Activated T-cell treated with anti-CD3 and anti-CD28 coated beads, Interleukin-2, amount 50 U/mL, for 24 hours (primary cell): ENCODE data around the gene CAMK1G.

Experiments
- DNase-seq: peaks from one replicate; pipeline ENCODE4 v3.0.0-alpha.2; 2020
- H3K27ac Mint-ChIP-seq: 2 replicates; pipeline ENCODE4 v1.8.0; 2020; ENCODE audit warnings: mild to moderate bottlenecking, mixed read lengths
- H3K27me3 Mint-ChIP-seq: 2 replicates; pipeline ENCODE4 v1.8.0; 2020; ENCODE audit warnings: mixed read lengths
- H3K36me3 Mint-ChIP-seq: 2 replicates; pipeline ENCODE4 v1.8.0; 2020; ENCODE audit warnings: low read depth, mixed read lengths
- H3K4me1 Mint-ChIP-seq: 2 replicates; pipeline ENCODE4 v1.8.0; 2020; ENCODE audit warnings: low read depth, mixed read lengths
- H3K4me3 Mint-ChIP-seq: 2 replicates; pipeline ENCODE4 v1.8.0; 2020; ENCODE audit warnings: mild to moderate bottlenecking, moderate library complexity, mixed read lengths
- H3K9me3 Mint-ChIP-seq: 2 replicates; pipeline ENCODE4 v1.8.0; 2020; ENCODE audit warnings: mixed read lengths

CAMK1G gene

DNA sequence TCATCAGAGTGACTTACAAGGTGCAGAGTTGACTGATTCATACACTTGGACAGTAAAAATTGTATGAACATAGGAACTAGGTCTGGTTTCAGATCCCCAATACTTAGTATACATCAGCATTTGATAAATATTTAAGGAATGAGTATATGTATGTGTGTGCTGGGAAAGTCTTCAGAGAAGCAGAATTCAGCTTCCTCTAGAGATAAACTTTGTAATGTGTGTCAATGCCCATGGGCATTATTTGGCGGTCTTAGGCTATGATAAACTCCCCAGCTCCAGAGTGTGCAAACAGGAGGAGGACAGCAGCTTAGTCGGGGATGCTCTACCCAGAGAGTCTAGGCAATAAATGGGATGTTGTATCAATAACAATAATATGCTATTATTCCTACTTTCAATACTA is 2.9 kb upstream of the CAMK1G start:
- Mint-ChIP-seq H3K27ac (no peak overlapping the region), H3K4me3 (no peak overlapping the region), H3K9me3 (no peaks in the 10 kb centered on the region), H3K4me1 (no peaks in the 10 kb centered on the region), H3K36me3 (no peaks in the 10 kb centered on the region), H3K27me3 (peaks cover 4% of the 10 kb centered on the region)
- DNase-seq: no peak

DNA sequence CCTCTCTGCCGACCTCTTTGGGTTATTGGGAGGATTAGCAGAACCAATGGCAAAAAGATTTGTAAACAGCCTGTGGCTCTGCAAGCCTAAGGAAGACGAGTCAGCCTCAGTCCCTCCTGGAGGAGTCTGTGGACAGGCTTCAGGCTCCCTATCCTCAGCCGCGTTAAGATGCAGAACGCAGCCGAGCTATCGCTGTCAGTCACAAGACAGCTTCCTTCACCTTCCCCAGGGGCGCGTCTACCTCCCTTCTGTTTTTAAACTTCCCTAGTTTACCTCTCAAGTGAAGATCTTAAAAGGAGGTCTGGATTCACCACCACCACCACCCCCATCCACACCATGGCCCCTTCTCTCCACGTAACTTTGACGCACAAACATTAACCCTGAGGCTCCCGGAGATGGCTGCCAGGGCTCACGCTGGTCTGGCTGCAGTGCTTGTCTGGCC is 738 bp downstream of the CAMK1G start:
- Mint-ChIP-seq H3K9me3 (no peaks in the 10 kb centered on the region), H3K27ac (no peak overlapping the region)

DNA sequence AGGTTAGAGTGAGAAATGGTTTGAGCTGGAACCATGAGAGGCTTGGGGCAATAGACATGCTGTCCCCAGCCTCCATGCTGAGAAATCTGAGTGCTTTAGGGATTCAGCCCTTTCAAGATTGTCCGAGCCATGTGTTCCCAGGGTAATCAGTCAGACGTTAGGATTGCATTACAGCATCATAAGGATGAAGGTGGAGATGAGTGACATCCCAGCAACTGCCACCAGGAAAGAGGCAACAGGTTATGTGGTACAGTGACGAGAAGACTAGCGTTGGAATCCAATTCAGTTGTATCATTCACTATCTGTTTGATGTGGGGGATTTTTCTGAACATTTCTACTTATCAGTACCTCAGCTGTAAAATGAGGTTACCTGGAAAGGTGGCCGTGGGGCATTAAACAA is 1.7 kb downstream of the CAMK1G start:
- H3K27me3 Mint-ChIP-seq: peaks cover 6% of the 10 kb centered on the region
- no peak overlapping the region for H3K27ac Mint-ChIP-seq
- H3K4me3 Mint-ChIP-seq: no peak overlapping the region
- no peaks in the 10 kb centered on the region for H3K36me3 Mint-ChIP-seq
- no peaks in the 10 kb centered on the region for H3K9me3 Mint-ChIP-seq
- H3K4me1 Mint-ChIP-seq: no peaks in the 10 kb centered on the region
- no peak for DNase-seq

More for the DNA sequence above, 738 bp downstream of the CAMK1G start:
- no peak for DNase-seq
- Mint-ChIP-seq H3K4me3 (no peak overlapping the region), H3K4me1 (no peaks in the 10 kb centered on the region), H3K36me3 (no peaks in the 10 kb centered on the region), H3K27me3 (peaks cover 6% of the 10 kb centered on the region)

DNA sequence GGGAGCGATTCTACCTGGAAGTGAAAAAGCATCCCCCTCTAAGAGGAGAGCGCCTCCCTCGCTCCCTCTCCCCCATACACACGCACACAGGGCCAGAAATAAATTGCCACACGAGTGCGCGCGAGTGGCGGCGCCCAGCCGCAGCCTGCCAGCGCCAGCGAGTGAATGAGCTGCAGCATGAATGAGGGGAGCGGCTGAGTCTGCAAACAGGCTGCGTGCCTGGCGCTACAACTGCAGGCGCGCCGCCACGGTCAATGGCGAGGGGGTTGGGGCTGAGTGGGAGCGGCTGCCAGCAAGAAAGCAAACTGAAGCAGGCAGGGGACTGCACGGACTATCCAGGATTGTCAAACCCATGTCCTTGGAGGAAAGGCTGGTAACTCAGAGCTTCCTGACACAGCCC is 2.2 kb downstream of the CAMK1G start:
- Mint-ChIP-seq H3K4me1 (no peaks in the 10 kb centered on the region), H3K4me3 (no peak overlapping the region), H3K27ac (no peak overlapping the region), H3K9me3 (no peaks in the 10 kb centered on the region), H3K36me3 (no peaks in the 10 kb centered on the region), H3K27me3 (peaks cover 6% of the 10 kb centered on the region)
- DNase-seq: no peak

DNA sequence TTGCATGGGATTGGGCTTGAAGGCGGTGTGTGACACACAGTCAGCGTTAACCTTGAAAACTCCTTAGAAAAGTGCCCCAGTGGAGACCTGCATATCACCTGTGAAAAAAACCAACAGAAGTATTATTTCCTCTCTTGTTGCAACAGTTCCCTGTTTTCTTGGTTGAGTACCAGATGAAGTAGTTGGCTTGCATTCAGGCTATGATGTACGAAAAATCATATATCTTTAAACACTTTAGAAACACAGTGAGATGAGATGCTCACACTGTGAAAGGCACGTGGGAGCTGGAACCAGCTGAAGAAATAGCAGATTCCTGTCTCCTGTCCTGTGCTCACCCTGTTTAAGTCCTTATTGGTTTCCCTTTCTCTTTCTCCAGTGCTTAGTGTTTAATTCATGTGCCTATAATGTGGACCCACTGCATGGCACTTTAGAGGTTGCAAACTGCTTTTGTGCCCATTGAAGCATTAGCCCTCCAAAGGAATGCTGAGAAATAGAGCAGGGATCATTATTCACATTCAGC is 2.8 kb downstream of the CAMK1G start:
- Mint-ChIP-seq H3K27ac (no peak overlapping the region), H3K27me3 (peaks cover 6% of the 10 kb centered on the region), H3K4me3 (no peak overlapping the region), H3K9me3 (no peaks in the 10 kb centered on the region), H3K4me1 (no peaks in the 10 kb centered on the region), H3K36me3 (no peaks in the 10 kb centered on the region)
- DNase-seq: no peak

DNA sequence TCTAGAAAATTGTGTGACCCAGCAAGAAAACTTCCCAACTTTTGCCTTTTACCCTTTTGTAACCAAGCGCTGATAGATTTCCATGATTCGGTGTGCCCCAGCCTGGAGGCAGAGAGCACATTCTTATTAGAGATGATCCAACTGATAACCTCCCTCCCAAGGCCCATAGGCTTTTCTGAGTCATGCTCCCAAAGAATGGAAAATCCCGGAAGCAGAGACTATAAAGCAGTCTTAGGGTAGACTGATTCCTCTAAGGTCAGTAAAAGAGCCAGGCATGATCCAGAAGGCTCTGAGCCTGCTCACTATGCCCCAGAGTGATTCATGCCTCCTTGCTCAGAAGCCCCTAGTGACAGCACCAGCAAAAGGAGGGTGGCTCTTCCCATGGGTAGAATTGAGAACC is 4.3 kb downstream of the CAMK1G start:
- no peak overlapping the region for H3K27ac Mint-ChIP-seq
- no peaks in the 10 kb centered on the region for H3K9me3 Mint-ChIP-seq
- no peak overlapping the region for H3K4me3 Mint-ChIP-seq
- H3K27me3 Mint-ChIP-seq: peaks cover 10% of the 10 kb centered on the region
- no peaks in the 10 kb centered on the region for H3K36me3 Mint-ChIP-seq
- DNase-seq: no peak
- H3K4me1 Mint-ChIP-seq: no peaks in the 10 kb centered on the region

DNA sequence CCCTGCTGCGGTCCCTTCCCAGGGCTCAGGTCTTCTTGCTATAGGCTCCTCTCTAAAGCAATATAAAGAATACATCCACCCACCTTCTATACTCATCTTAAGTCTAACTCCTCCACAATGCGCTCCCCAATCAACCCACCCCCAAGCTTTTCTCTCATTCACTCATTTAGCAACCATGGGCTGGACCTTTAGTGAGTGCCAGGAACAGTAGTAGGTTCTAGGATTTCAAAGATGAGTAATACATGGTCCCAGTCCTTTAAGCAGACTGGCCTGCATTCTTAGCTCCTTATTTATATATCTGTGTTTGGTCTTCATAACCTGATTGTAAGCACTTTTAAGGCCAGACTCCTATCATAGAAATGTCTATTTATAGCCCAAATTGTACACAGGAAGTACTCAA is 5.9 kb downstream of the CAMK1G start:
- Mint-ChIP-seq H3K27ac (no peak overlapping the region), H3K27me3 (peaks cover 10% of the 10 kb centered on the region), H3K9me3 (no peaks in the 10 kb centered on the region), H3K4me3 (no peak overlapping the region), H3K4me1 (no peaks in the 10 kb centered on the region), H3K36me3 (no peaks in the 10 kb centered on the region)
- DNase-seq: no peak

DNA sequence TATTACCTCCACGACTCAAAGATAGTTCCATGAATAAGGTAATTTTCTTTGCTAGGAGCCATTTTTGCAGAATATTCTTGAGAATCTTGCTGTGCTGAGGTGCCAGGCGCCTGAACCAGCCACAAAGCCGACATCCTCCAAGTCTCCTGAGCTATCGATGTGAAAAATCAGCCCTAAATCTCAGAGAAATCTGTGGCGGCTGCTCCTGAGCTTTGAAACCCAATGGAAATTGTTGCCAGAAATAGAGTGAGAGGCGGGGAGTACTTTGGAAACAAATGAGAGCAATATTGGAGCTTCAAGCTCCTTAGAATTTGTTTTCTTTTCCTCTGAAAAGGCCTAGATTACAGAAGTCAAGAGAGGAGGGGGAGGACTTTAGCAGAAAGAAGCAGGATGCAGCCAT is 6.3 kb downstream of the CAMK1G start:
- no peak for DNase-seq
- H3K4me1 Mint-ChIP-seq: no peaks in the 10 kb centered on the region
- H3K36me3 Mint-ChIP-seq: no peaks in the 10 kb centered on the region
- no peak overlapping the region for H3K4me3 Mint-ChIP-seq
- H3K9me3 Mint-ChIP-seq: no peaks in the 10 kb centered on the region
- H3K27me3 Mint-ChIP-seq: peaks cover 11% of the 10 kb centered on the region
- H3K27ac Mint-ChIP-seq: no peak overlapping the region

DNA sequence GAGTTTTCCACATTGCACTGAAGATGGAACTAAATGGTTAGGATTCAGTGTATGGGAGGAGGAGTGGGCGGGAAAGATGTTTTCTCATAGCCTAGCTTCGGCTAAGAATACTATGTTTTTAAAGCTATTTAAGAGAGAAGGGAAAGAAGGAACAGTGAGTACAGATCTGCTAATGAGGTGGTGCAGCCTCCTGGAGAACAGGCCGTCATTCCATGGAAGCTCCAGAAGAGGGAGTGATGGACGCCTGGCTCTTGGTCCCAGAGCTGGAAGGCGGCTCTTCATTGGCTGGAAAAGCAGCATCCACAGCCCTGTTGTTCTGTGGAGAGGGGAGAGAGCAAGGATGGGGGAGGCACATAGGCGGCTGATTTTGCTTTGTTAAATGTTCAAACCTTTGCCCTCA is 6.9 kb downstream of the CAMK1G start:
- Mint-ChIP-seq H3K4me1 (no peaks in the 10 kb centered on the region), H3K9me3 (no peaks in the 10 kb centered on the region), H3K4me3 (no peak overlapping the region), H3K27me3 (peaks cover 13% of the 10 kb centered on the region), H3K27ac (no peak overlapping the region), H3K36me3 (no peaks in the 10 kb centered on the region)
- no peak for DNase-seq

DNA sequence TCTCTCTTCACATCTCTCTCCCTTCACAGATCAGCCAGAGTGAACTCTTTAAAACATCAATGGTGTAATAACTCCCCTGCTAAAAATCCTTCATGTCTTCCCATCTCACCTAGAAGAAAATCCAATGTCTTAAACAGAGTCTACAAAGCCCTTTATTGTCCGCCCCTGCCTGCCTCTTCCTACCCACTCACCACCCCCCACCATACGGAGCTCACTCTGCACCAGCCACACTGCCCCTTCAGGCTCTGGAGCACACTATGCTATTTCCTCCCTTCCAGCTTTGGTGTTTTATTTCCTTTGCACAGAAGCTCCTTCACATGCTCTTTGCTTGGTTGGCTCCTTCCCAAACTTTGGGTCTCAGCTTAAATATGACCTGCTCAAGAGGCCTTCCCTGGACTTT is 10.2 kb downstream of the CAMK1G start:
- Mint-ChIP-seq H3K27ac (no peak overlapping the region), H3K36me3 (no peaks in the 10 kb centered on the region), H3K9me3 (no peaks in the 10 kb centered on the region), H3K4me3 (no peak overlapping the region), H3K27me3 (peaks cover 7% of the 10 kb centered on the region), H3K4me1 (no peaks in the 10 kb centered on the region)
- DNase-seq: no peak

DNA sequence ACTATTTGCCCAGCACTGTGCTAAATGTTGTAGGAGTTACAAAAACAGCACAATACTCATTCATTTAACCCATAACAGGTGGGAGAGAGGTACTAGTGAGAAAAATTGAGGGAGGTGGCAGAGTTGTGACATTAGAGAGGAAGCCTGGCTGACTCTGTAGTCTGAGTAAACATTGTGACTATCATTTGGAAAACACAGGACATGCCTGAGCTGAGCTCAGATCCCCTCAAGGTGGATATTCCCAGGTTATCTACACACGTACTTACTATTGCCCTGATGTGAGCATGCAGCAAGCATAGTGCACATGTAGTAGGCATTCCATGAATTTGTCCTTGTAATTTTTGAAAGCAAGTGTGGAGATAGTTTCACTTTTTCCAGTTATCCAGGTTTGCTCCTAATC is 10.9 kb downstream of the CAMK1G start:
- H3K9me3 Mint-ChIP-seq: no peaks in the 10 kb centered on the region
- DNase-seq: no peak
- H3K27me3 Mint-ChIP-seq: peaks cover 10% of the 10 kb centered on the region
- no peaks in the 10 kb centered on the region for H3K4me1 Mint-ChIP-seq
- H3K36me3 Mint-ChIP-seq: no peaks in the 10 kb centered on the region
- H3K4me3 Mint-ChIP-seq: no peak overlapping the region
- H3K27ac Mint-ChIP-seq: no peak overlapping the region

DNA sequence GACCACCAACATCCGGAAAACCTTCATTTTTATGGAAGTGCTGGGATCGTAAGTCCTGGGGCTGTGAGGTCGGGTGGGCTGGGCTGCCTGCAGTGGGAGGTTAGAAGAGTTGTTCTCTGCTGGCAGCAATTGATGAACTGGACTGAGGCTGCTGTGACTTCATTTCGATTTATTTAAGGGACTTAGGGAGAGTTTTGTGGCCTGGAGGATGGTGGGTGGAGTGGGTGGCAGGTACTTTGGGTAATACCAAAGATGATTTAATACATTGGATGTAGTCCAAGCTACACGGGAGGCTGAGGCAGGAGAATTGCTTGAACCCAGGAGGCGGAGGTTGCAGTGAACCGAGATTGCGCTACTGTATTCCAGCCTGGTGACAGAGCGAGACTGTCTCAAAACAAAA is 11.5 kb downstream of the CAMK1G start:
- Mint-ChIP-seq H3K4me1 (no peaks in the 10 kb centered on the region), H3K36me3 (no peaks in the 10 kb centered on the region), H3K9me3 (no peaks in the 10 kb centered on the region), H3K4me3 (no peak overlapping the region), H3K27me3 (peaks cover 14% of the 10 kb centered on the region), H3K27ac (no peak overlapping the region)
- DNase-seq: no peak

DNA sequence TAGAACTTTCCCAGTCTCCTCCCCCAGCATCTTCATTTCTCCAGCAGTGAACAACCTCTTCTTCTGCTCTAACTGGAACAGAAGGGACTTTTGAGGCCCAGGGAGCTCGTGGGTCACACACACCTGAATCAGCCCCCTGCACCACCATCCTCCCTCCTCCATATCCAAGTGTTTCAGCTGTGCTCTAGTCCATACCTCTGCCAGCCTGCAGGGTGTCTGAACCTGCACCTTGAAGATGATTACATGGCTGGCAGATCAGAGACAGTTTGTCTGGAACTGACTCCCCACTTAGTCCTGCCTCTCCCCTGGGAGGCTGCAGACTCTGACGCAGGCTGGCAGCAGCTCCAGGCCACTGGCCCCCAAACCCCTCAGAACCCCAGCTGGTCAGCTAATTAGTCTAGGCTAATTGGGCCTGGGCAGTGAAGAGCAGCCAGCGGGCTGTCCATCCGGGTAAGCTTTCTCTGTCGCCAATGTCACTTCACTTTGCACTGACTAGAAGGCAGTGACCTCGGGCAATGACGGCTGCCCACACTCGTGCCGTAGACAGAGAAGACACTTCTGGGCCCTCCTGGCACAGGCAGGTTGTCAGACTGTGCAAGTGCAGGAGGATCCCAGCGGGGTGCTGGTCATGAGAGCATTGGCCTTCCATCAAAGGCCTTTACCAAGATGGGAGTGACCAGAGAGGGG is 12.2 kb downstream of the CAMK1G start:
- Mint-ChIP-seq H3K27ac (no peak overlapping the region), H3K36me3 (no peaks in the 10 kb centered on the region), H3K4me3 (no peak overlapping the region), H3K9me3 (no peaks in the 10 kb centered on the region), H3K4me1 (no peaks in the 10 kb centered on the region), H3K27me3 (peaks cover 21% of the 10 kb centered on the region)
- no peak for DNase-seq

DNA sequence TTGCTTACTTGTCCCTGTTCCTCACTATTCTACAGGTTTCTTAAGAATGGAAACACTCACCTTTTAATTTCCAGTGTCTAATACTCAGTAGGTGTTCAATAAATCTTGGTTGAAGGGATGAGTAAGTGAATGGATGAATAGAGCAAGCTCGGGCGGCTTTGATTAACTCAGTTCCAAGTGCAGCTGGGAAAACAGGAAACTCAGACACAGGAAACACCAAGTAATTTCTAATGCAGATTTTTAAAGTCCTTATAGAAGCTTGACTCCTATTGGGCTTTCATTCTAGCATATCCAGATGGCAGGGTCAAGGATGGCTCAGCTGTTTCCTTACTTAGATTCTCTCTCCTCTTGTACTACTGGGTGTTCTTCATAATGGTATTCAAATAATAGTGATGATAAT is 14.0 kb downstream of the CAMK1G start:
- no peak for DNase-seq
- H3K4me3 Mint-ChIP-seq: no peak overlapping the region
- no peak overlapping the region for H3K27ac Mint-ChIP-seq
- no peaks in the 10 kb centered on the region for H3K4me1 Mint-ChIP-seq
- no peaks in the 10 kb centered on the region for H3K36me3 Mint-ChIP-seq
- H3K27me3 Mint-ChIP-seq: peaks cover 21% of the 10 kb centered on the region
- H3K9me3 Mint-ChIP-seq: no peaks in the 10 kb centered on the region

DNA sequence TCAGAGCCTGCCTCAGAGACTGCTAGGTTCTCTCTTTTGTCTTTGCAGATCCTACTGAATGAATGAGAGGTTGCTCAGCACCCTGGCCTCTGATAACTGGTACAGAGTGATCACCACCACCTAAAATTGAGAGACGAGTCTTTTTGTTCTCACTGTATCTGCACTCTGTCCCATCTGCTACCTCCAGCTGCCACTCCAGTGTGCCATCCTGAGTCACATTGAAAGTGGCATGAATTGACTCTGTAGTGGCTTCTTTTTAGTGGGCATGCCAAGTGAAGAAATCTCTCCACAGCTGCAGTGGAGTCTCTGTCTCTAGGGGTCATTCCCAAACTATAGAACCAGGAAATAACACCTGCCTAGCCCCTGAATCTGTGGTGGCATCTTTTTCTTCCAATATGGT is 14.7 kb downstream of the CAMK1G start:
- Mint-ChIP-seq H3K4me3 (no peak overlapping the region), H3K27ac (no peak overlapping the region), H3K4me1 (no peaks in the 10 kb centered on the region), H3K36me3 (no peaks in the 10 kb centered on the region), H3K27me3 (peaks cover 19% of the 10 kb centered on the region), H3K9me3 (no peaks in the 10 kb centered on the region)
- DNase-seq: no peak

DNA sequence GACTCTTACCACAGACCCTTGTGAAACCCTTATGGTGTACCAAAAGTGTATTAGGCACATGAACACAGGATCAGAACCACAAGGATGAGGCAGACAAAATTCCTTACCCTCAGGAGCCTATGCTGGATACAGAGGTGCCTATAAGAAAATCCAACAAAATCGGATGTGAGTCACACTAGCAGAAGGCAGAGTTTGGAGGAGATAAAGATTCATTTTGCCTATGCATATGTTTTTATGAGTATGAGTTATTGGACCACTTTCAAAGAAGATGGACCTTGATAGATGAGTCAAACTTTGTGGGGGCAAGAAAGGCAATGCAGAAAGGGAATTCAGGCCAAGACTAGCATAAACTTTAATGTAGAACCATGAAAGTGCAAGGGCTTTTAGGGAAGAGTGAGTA is 17.0 kb downstream of the CAMK1G start:
- Mint-ChIP-seq H3K27me3 (peaks cover 16% of the 10 kb centered on the region), H3K9me3 (no peaks in the 10 kb centered on the region), H3K27ac (no peak overlapping the region)

More for the DNA sequence above, 17.0 kb downstream of the CAMK1G start:
- no peaks in the 10 kb centered on the region for H3K36me3 Mint-ChIP-seq
- H3K4me1 Mint-ChIP-seq: no peaks in the 10 kb centered on the region
- DNase-seq: no peak
- H3K4me3 Mint-ChIP-seq: no peak overlapping the region
